Left colon (tissue), 2 donors: Measurements from ENCODE around the gene TMEM259. TPM values are rescaled to one million over a fixed set of nuclear protein-coding genes. Genes with fewer than 3 reads are reported as not detected.

Experiments used
- total RNA-seq, 2 donors: library from RNA; stranded (reverse); fragmentation: NEBNext Ultra II Directional; extraction: Animal tissue kit (Norgen Biotek cat#: 25700); gene quantifications; one replicate each; pipeline ENCODE4 v1.2.1, GENCODE V29; 2021
- donor health status: DM: no; HTN: no; CAD: no.
- donor health status: DM: yes; HTN: yes; CAD: no.

Gene TMEM259
- total RNA-seq, 2 donors from 2014 or later: 185 to 224 TPM

Other genes starting within 250 kb of the TMEM259 start
- gene PTBP1, start 223.7 kb downstream of the TMEM259 start, total RNA-seq: 100 to 1,000 TPM; 253 to 306 TPM
- not detected for gene PLPPR3, start 199.2 kb downstream of the TMEM259 start, total RNA-seq
- not detected for gene AZU1, start 193.3 kb downstream of the TMEM259 start, total RNA-seq
- gene PRTN3, start 180.1 kb downstream of the TMEM259 start, total RNA-seq: not detected
- gene ELANE, start 168.8 kb downstream of the TMEM259 start, total RNA-seq: under 1 TPM in 1 of 2 donors, not detected in 1; 0.81 TPM
- 100 to 1,000 TPM in 1 of 2 donors, 10 to 100 TPM in 1; 57.0 to 136 TPM for gene CFD, start 161.5 kb downstream of the TMEM259 start, total RNA-seq
- gene MED16, start 127.9 kb downstream of the TMEM259 start, total RNA-seq: 10 to 100 TPM; 63.1 to 70.6 TPM
- not detected for gene RNU6-9, start 127.6 kb downstream of the TMEM259 start, total RNA-seq
- gene R3HDM4, start 107.9 kb downstream of the TMEM259 start, total RNA-seq: 10 to 100 TPM; 54.6 to 66.4 TPM
- not detected for gene KISS1R, start 103.8 kb downstream of the TMEM259 start, total RNA-seq
- gene ARID3A, start 95.1 kb downstream of the TMEM259 start, total RNA-seq: 10 to 100 TPM; 10.7 to 11.6 TPM
- gene WDR18, start 36.8 kb downstream of the TMEM259 start, total RNA-seq: 10 to 100 TPM; 21.5 to 28.1 TPM
- not detected for gene GRIN3B, start 20.7 kb downstream of the TMEM259 start, total RNA-seq
- not detected for gene RNU6-2, start 399 bp upstream of the TMEM259 start, total RNA-seq
- gene CNN2, start 5.5 kb upstream of the TMEM259 start, total RNA-seq: 100 to 1,000 TPM in 1 of 2 donors, 10 to 100 TPM in 1; 76.6 to 106 TPM
- gene ABCA7, start 19.0 kb upstream of the TMEM259 start, total RNA-seq: 10 to 100 TPM; 23.3 to 35.1 TPM
- 10 to 100 TPM; 37.9 to 47.2 TPM for gene ARHGAP45, start 46.0 kb upstream of the TMEM259 start, total RNA-seq
- gene POLR2E, start 74.3 kb upstream of the TMEM259 start, total RNA-seq: 100 to 1,000 TPM; 116 to 141 TPM
- 100 to 1,000 TPM; 162 to 176 TPM for gene GPX4, start 82.9 kb upstream of the TMEM259 start, total RNA-seq
- gene SBNO2, start 153.1 kb upstream of the TMEM259 start, total RNA-seq: 10 to 100 TPM; 58.6 to 71.9 TPM
- gene STK11, start 184.7 kb upstream of the TMEM259 start, total RNA-seq: 10 to 100 TPM; 71.8 to 91.8 TPM
- under 1 TPM; 0.21 to 0.50 TPM for gene CBARP, start 216.9 kb upstream of the TMEM259 start, total RNA-seq
- 100 to 1,000 TPM; 341 to 530 TPM for gene ATP5F1D, start 220.6 kb upstream of the TMEM259 start, total RNA-seq
- 100 to 1,000 TPM; 202 to 276 TPM for gene MIDN, start 227.5 kb upstream of the TMEM259 start, total RNA-seq
- gene CIRBP, start 248.2 kb upstream of the TMEM259 start, total RNA-seq: 100 to 1,000 TPM; 220 to 267 TPM